ENCODE measurements around the gene ZBED1.

DNA sequence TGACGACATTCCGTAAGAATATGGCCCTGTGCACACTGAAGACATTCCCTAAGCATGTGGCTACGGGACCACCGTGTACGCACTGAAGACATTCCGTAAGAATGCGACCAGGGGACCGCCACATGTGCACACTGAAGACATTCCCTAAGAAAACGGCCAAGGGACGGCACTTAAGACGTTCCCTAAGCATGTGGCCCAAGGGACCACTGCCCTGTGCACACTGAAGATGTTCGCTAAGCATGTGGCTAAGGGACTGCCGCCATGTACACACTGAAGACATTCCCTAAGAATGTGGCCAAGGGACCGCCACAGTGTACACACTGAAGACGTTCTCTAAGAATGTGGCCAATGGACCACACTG, 21.4 kb downstream of the ZBED1 start:
- TF ChIP-seq, protein P1, sequence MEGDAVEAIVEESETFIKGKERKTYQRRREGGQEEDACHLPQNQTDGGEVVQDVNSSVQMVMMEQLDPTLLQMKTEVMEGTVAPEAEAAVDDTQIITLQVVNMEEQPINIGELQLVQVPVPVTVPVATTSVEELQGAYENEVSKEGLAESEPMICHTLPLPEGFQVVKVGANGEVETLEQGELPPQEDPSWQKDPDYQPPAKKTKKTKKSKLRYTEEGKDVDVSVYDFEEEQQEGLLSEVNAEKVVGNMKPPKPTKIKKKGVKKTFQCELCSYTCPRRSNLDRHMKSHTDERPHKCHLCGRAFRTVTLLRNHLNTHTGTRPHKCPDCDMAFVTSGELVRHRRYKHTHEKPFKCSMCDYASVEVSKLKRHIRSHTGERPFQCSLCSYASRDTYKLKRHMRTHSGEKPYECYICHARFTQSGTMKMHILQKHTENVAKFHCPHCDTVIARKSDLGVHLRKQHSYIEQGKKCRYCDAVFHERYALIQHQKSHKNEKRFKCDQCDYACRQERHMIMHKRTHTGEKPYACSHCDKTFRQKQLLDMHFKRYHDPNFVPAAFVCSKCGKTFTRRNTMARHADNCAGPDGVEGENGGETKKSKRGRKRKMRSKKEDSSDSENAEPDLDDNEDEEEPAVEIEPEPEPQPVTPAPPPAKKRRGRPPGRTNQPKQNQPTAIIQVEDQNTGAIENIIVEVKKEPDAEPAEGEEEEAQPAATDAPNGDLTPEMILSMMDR (IDR thresholded peaks at IDR 0.05) = no peak
- no peak for TF ChIP-seq ZFX (IDR thresholded peaks at IDR 0.05; ENCODE audit: borderline replicate concordance)
